NCI-H1694 (cell line): ENCODE measurements around the gene MYO15A.
"Not testable (repeated sequence)": the region's sequence is repeated elsewhere in the genome, so short reads cannot be mapped to it uniquely, and the experiment has no call there.

Experiments
- DNase-seq: peaks from one replicate; lab custom pipeline; 2025; lab: John Stamatoyannopoulos, UW

The MYO15A gene

DNA sequence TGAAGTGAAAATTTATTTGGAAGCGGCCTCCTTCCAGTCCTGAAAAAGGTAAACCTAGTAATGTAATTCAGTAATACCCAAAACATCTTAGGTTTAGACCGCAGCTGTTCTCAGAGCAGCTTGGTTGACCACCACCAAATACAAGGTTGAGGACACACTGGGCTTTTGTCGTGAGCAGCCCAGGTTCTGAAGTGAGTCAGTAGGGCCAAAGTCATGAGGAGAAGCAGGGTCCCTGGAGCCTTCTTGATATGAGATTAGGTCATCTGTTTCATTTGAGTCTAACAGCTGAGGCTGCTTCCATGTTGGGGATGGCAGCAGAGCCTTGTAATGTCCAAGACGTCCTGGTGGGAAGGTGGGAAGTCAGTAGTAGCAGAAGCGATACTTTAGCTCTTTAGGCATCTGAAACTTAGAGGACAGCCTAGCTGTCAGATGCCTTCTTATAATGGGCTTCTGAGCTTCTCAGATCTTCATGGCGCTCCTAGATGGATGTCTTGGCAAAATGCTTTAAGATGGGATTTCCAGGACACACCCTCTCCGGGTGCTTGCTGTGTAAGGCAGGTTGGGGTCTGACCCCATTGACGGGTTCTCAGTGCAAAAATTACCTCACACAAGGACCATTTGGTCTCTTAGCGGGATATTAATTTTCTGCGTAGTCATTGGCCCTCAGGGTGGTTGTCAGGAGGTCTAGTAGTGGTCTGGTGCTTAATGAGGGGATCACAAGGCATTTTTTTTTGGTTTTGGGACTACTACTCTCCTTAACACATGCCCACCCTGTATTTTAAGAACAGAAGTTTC, 77.5 kb downstream of the MYO15A start:
- DNase-seq = no peak

- no peak for DNase-seq
Measured at GRCh38 chr17:18186627-18186982, 78.0 kb downstream of the MYO15A start.

GRCh38 chr17:18187226-18187625, 78.7 kb downstream of the MYO15A start:
- DNase-seq = no peak

DNA sequence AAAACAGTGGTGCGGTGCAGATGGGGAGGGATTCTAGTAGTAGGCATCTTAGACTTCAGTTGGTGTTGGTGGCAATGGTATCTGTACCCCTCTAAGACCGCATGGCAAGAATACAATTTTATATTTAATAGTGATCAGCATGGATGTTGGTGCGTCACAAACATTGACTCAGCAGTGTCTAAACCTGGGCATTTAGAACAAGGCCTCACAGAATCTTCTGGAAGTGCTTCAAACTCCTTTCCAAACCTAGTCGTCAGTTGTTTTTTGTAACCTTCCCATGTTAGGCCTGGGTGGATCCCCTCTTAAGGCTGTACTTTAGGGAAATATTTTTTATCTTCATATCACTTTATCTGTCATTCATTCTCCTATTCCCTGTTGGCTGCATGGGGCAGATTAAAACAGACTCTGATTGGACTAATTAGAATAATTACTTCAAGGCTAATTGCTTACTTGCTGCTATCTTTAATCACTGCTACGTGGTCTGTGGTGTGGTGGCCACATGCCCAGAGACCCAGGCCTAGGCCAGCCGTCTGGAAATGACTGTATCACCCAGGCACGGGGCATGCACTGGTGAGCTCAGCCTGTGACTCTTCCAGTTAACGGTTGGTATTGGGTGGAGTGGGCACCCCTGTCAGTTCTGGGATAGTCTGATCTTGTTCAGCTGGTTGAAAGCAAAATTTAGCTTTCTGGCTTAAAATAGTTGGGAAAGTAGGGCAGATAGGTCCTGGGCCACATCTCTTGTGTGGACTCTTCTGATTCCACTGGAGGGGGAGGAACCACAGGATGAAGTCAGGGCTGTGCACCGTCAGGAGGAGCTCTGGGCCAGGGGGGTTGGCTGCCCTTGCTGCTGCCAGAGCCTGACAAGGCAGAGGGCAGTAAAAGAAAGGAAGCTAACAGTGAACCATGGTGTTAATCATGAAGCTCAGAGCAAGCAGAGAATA, 79.5 kb downstream of the MYO15A start:
- no peak for DNase-seq

DNA sequence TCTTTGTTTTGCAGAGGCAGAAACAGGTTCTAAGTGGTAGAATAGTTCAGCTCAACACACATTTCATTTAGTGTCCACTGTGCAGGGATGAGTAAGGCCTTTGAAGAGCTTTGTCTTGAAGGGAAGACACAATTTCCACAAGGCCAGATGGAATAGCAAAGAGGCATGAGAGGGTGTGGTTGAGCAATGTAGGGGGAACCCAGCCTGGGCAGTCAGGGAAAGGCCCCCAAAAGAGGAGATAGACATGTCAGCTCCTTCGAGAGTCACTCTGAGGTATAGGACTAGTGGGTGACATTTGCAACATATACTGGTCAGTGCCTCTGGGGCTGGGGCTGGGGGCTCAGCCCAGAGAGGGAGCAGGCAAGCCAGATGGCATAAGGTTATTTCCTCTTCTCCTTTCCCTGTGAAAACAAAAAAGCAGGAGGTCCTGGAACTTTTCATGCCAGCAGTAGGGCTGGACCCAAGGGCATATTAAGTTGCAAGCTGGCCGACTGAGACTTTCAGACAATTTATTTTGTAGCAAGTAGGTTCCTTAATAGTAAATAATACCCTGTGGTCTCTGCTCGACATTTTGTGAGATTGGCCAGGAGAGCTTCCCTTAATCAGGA, 82.2 kb downstream of the MYO15A start:
- DNase-seq = no peak

DNA sequence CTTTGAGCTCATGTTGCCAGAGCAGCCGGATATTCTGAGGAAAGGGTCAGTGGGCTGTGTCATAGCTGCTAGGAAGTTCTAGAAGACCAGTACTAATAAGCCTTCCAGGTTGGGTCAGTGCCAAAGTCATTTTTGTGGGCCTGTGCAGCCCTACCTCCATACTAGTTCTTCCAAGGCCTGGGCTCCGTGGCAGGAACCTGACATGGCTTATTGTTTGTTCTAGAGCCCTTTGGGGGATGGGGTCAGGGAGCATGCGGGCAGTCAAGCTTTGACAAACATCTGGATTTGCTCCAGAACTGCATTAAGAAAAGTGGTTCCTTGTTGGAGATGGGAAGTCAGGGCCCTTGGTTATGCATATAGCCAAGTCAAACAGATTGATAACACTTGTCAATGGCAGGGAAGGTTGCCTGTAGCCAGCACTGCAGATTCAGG, 82.7 kb downstream of the MYO15A start:
- no peak for DNase-seq

DNA sequence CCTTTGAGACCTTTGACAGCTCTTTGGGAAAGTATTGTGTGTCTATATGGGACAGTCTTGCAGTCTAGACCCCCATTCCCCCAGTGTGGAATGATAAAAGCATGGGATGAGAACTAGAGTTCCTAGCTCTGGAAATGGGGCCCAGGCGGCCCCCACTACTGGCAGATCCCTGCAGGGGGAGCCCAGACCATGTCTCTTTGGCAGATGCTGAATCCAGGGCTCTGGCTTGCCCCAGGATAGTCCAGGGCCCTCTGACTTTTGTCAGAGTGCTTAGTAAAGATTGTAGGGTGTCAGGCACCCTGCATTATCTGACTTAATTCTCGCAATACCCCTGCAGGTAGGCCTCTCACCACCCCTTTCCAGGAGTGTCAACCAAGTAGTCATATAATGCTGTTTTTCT, 83.4 kb downstream of the MYO15A start:
- DNase-seq = no peak

- no peak for DNase-seq
Measured at GRCh38 chr17:18194394-18194793, 85.8 kb downstream of the MYO15A start.

- no peak for DNase-seq
Measured at GRCh38 chr17:18194804-18195203, 86.2 kb downstream of the MYO15A start.

DNA sequence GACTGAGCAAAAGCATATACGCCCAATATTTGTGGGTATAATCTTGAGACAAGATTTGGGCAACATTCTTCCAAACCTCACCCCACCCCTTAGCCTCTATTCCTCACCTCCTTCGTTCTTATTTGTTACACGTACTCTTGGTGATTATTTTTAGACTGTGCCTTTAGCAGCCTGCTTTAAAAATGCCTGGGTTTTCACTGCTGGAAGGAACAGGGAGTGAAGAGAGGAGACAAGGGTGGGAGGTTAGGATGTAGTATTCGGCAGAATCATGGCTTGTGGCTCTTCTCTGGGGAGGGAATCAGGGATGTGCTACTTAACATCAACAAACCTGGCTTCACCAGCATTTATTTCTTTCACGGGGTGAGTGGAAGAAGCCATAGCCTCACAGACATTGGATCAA, 86.7 kb downstream of the MYO15A start:
- DNase-seq = no peak

- no peak for DNase-seq
Measured at GRCh38 chr17:18197535-18198194, 89.1 kb downstream of the MYO15A start.

GRCh38 chr17:18198530-18198929, 90.0 kb downstream of the MYO15A start:
- no peak for DNase-seq

- DNase-seq = no peak
Measured at GRCh38 chr17:18201108-18201507, 92.6 kb downstream of the MYO15A start.

DNA sequence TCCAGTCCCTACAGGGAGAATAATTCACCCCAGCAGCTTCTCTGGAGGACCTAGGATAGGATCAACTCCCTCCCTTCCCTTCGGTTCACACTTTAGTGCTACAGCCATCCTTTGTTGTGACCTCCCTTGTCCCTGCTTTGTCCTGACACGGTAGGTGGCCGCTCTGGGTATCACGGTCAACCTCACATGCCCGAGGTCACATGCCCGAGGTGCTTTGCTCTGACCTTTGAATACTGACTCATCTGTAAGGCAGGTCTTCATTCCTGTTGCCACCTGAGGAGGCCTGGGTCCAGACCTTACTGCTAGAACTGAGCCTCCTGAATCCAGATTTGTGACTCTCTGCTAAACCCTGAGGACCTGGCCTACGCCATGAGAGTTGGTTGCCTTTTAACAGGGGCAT, 94.8 kb downstream of the MYO15A start:
- DNase-seq = no peak

- DNase-seq = no peak
Measured at GRCh38 chr17:18205861-18206260, 97.3 kb downstream of the MYO15A start.

DNA sequence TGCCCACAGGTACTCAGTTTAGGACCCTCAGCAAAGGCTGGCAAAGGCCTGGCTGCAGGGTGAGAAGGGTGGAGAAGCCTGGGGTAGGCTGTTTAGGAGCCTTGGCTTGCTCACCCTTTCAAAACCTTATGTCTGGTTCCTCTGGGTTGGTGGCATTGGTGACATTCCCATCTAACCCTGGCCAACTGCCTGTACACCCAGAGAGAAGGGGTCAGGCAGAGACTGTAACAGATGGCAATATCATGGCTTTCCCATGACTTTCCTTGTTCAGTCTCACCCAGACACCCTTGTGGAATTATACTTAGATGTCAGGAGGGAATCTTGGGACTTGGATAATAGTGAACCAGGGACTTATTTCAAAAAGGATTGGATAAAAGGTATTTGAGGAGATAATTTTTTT, 98.4 kb downstream of the MYO15A start:
- DNase-seq = no peak

DNA sequence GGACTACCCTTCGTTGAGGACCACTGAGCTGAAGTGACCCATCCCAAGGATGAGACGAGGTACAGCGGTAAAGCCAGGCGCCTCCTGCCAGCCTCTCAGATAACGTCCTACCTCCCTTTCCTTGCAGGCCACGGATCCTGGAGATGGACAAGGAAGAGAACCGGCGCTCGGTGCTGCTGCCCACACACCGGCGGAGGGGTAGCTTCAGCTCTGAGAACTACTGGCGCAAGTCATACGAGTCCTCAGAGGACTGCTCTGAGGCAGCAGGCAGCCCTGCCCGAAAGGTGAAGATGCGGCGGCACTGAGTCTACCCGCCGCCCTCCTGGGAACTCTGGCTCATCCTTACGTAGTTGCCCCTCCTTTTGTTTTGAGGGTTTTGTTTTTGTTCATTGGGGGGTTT, 99.5 kb downstream of the MYO15A start:
- no peak for DNase-seq

- no peak for DNase-seq
Measured at GRCh38 chr17:18213666-18214270, 105.2 kb downstream of the MYO15A start.

GRCh38 chr17:18216906-18217305, 108.3 kb downstream of the MYO15A start:
- DNase-seq = not testable (repeated sequence)

DNA sequence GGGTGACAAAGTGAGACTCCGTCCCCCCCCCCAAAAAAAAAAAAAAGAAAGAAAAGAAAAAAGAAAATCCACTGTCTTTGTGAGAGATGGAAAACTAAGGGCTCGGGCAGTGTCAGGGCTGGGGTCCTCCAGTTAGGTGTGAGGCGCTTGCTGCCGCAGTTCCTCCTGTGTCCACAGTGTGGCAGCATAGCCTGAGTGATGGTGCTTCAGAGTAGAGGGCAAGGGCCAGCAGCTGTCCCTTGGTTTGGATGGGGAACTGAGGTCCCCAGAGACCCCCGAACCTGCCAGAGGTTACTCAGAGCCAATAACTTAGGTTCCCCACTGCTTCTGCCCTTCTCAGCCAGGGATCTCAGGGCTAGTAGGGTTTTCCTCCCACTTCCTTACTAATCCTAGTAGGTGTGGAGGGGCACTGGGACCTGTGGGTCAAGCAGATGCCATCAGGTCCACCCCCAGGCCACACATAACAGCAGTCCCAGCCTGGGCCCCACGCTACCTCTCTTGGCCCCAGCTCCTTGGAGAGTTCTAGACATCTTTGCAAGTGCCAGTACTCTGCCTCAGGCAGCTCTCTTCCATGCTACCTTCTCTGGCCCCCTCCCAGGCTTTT, 109.0 kb downstream of the MYO15A start:
- peak; percentile 52 for DNase-seq

GRCh38 chr17:18218756-18219415, 110.3 kb downstream of the MYO15A start:
- no peak for DNase-seq
